T-helper 2 cell (primary cell): ENCODE measurements around the gene ODAD4.
"Not testable (repeated sequence)": the region's sequence is repeated elsewhere in the genome, so short reads cannot be mapped to it uniquely, and the experiment has no call there.

Experiments
- DNase-seq, 5 experiments: peaks; one replicate each; pipeline versions ENCODE4 v3.0.0 to v3.0.0-alpha.2; 2012 to 2022

ODAD4 gene

GRCh38 chr17:41914358-41914766 is 16.1 kb upstream of the ODAD4 start:
- no peak for DNase-seq

- no peak for DNase-seq
Measured at GRCh38 chr17:41915020-41915419, 15.4 kb upstream of the ODAD4 start.

DNA sequence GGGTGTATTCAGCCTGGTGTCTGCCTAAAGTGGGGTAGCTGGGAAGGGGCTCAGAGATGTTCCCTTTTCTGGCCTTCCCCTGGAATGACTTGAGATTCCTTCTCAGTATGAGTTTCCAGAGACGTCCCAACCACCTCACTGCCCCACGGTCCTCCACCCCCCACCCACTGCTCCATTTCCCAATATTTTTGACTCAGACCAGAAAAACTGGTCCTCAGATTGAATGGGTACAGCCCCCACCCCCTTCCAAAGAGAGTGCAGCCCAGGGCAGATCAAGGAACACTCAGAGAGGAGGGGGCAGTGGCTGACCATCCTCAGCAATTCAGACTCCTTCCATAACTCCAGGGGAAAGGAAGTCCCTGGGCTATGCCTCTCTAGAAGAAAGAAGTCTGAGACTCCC is 14.9 kb upstream of the ODAD4 start:
- DNase-seq: no peak

GRCh38 chr17:41917192-41917591 is 13.2 kb upstream of the ODAD4 start:
- peak in 1 of 5 experiments; percentile 26 for DNase-seq

- peak in 2 of 5 experiments; percentile 26 to 46 for DNase-seq
Measured at GRCh38 chr17:41917679-41918313, 12.6 kb upstream of the ODAD4 start.

GRCh38 chr17:41918314-41919164 is 11.9 kb upstream of the ODAD4 start, which contains the start of gene ACLY:
ACLY (minus strand) TSS chr17:41918951; CDS start chr17:41913873, 5,078 bp downstream.
- peak; percentile 89 to 97 (median 93) for DNase-seq

GRCh38 chr17:41919165-41919817 is 11.1 kb upstream of the ODAD4 start:
- DNase-seq: no peak

DNA sequence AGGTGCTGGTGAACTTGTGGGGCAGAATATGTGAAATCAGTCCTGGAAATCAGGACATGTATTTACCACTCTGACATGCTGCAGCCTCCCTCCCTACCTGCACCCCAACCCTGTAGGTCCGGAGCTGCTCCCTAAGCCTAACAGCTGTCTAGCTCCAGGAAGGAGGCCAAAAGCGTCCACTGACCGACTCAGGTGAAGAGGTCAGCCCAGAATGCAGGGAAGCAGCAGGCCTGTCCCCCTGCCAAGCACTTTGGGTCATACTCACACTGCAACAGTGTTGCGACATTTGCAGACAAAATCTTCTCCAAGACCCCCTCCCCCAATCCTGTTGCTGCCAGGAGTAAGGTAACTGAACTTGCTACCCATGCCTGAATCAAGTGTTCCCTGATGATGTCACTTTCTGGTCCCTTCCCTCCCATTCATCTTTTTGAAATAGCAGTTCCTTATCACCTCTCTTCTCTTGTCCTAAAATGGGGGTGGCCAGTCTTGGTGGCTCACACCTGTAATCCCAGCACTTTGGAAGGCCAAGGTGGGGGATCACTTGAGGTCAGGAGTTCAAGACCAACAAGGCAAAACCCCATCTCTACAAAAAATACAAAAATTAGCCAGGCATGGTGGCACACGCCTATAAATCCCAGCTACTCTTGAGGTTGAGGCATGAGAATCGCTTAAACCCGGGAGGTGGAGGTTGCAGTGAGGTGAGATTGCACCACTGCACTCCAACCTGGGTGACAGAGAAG is 10.4 kb upstream of the ODAD4 start:
- DNase-seq: no peak

DNA sequence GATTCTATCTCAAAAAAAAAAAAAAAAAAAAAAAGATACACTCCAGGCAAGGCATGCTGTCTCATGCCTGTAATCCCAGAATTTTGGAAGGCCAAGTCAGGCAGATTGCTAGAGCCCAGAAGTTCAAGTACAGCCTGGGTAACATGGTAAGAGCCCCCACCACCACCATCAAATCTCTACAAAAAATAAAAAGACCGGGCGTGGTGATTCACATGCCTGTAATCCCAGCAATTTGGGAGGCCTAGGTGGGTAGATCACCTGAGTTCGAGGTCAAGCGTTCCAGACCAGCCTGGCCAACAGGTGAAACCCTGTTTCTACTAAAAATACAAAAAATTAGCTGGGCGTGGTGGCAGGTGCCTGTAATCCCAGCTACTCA is 9.8 kb upstream of the ODAD4 start:
- no peak for DNase-seq

- DNase-seq: peak in 1 of 5 experiments; percentile 70
Measured at GRCh38 chr17:41925991-41926590, 4.3 kb upstream of the ODAD4 start.

GRCh38 chr17:41928693-41929251 is 1.6 kb upstream of the ODAD4 start:
- peak in 1 of 5 experiments; percentile 25 for DNase-seq

- DNase-seq: not testable (repeated sequence)
Measured at GRCh38 chr17:41930833-41931156, 378 bp downstream of the ODAD4 start.

GRCh38 chr17:41931715-41932114 is 1.3 kb downstream of the ODAD4 start:
- not testable (repeated sequence) for DNase-seq

DNA sequence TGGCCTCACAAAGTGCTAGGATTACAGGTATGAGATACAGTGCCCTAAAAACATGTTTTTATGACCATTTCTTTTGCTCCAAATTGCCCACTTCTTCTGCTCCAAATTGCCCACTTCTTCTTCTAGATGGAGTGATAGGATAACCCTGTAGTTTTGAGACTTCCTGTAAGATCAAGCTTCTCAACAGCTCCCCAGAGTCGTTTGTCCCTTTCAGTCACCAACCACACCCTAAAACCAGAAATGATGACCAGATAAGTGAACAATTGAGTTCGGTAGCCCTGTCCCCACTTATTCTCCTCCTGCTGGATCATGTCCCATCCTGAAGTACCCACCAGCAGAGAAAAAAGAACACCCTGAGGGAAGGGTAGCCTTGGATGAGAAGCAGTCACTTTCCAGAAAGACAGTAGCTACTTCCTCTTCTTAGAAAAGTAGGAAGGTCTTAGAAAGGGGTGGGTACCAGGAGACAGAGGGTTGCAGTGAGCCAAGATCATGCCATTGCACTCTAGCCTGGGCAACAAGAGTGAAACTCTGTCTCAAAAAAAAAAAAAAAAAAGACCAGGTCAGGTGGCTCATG is 2.5 kb downstream of the ODAD4 start:
- peak in 1 of 5 experiments; percentile 43 for DNase-seq

DNA sequence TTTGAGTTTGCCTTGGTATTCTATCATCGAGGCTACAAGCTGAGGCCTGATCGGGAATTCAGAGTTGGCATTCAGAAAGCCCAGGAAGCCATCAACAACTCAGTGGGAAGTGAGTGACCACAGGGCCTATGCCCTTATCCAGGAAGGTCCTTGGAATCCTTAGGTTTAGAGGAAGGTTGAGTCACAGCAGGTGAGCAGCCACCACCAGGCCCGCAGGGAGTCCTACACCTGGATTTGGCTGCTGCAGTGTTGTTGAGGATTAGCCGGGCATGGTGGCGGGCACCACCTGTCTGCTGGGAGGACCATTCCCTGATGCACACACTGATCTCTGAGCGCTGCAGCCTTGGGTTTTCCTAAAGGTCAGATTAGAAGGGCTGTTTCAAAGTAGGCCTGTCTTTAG is 5.2 kb downstream of the ODAD4 start:
- no peak for DNase-seq

GRCh38 chr17:41937970-41938954 is 7.8 kb downstream of the ODAD4 start:
- DNase-seq: no peak

DNA sequence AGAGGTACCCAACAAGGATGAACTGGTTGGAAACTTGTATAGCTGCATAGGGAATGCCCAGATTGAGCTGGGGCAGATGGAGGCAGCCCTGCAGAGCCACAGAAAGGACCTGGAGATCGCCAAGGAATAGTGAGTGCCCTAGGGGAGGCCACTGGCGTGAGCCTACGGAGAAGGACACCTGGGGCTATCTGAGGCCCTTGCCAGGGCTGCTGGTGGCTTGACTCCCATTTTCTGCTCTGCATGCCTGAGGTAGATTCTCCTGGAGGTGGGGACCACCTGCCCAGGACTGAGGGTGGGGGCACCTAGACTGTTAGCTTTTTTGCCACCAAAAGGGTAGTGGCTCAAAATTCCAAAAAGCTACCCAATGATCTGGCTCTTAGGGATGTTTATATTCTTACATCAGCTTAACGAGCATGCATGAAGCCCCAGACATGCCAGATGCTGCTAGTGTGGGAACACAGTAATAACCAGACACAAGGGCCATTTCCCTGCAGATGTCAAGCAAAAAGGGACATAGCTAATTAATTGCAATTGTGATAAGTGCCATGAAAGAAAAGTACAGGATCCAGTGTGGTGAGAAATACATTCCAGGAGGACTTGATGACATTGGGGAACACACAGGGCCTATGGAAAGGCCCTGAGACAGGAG is 8.8 kb downstream of the ODAD4 start:
- no peak for DNase-seq

GRCh38 chr17:41939693-41940090 is 9.3 kb downstream of the ODAD4 start:
- no peak for DNase-seq

GRCh38 chr17:41941168-41941567 is 10.8 kb downstream of the ODAD4 start:
- DNase-seq: no peak
